GM23338 (cell line): ENCODE measurements around the gene MPO. TPM values are rescaled to one million over a fixed set of nuclear protein-coding genes. Genes with fewer than 3 reads are reported as not detected.

Source experiments
- ATAC-seq: fragments of 200-7000 bp; cut with Tn5 transposase; 3 replicates; pipeline ENCODE4 v1.9.1; 2020
- DNase-seq: peaks from one replicate; pipeline ENCODE4 v3.0.0-alpha.2; 2015; ENCODE audit warnings: low spot score
- H2AFZ ChIP-seq: fragments of 200-600 bp; sonication (generic); 2 replicates; pipeline ENCODE4 v1.8.0; 2016; ENCODE audit warnings: antibody characterized with exemption, mild to moderate bottlenecking, moderate library complexity
- H3F3A ChIP-seq: fragments of 200-600 bp; sonication (generic); replicated peaks from 2 replicates; pipeline ENCODE4 v1.8.0; 2017; ENCODE audit warnings: antibody characterized with exemption, mixed run types, low read depth
- H3K27ac ChIP-seq: fragments of 200-600 bp; sonication (generic); 2 replicates; pipeline ENCODE4 v1.6.1; 2016; ENCODE audit warnings: low read depth
- H3K27me3 ChIP-seq: fragments of 200-600 bp; sonication (generic); 2 replicates; pipeline ENCODE4 v1.8.0; 2016; ENCODE audit warnings: mild to moderate bottlenecking, mixed run types, moderate library complexity; ENCODE audit not compliant: insufficient read depth
- H3K36me3 ChIP-seq: fragments of 200-600 bp; sonication (generic); 2 replicates; pipeline ENCODE4 v1.8.0; 2016; ENCODE audit warnings: mild to moderate bottlenecking; ENCODE audit not compliant: insufficient read depth
- H3K4me1 ChIP-seq: fragments of 200-600 bp; sonication (generic); 2 replicates; pipeline ENCODE4 v1.8.0; 2016; ENCODE audit warnings: mild to moderate bottlenecking, moderate library complexity; ENCODE audit not compliant: insufficient read depth
- H3K4me2 ChIP-seq: fragments of 200-600 bp; sonication (generic); 2 replicates; pipeline ENCODE4 v1.7.1; 2017; ENCODE audit warnings: mixed run types
- H3K4me3 ChIP-seq: fragments of 200-600 bp; sonication (generic); 2 replicates; pipeline ENCODE4 v1.6.1; 2016; ENCODE audit warnings: mixed run types
- H3K79me2 ChIP-seq: fragments of 200-600 bp; sonication (generic); replicated peaks from 2 replicates; pipeline ENCODE4 v1.8.0; 2017; ENCODE audit warnings: mild to moderate bottlenecking; ENCODE audit not compliant: insufficient read depth
- H3K9me2 ChIP-seq: fragments of 200-600 bp; sonication (generic); 2 replicates; pipeline ENCODE4 v1.8.0; 2017; ENCODE audit not compliant: insufficient read depth
- H4K20me1 ChIP-seq: fragments of 200-600 bp; sonication (generic); replicated peaks from 2 replicates; pipeline ENCODE4 v1.8.0; 2017; ENCODE audit warnings: mild to moderate bottlenecking; ENCODE audit not compliant: insufficient read depth
- H3K27ac Mint-ChIP-seq: 2 replicates; pipeline ENCODE4 v1.8.0; 2020; ENCODE audit warnings: inconsistent platforms, mild to moderate bottlenecking, moderate library complexity, mixed read lengths
- H3K27me3 Mint-ChIP-seq: 3 replicates; pipeline ENCODE4 v1.8.0; 2022; ENCODE audit warnings: low read depth, mild to moderate bottlenecking, moderate library complexity, mixed read lengths, inconsistent platforms; ENCODE audit not compliant: insufficient read depth, poor library complexity
- H3K36me3 Mint-ChIP-seq: 3 replicates; pipeline ENCODE4 v1.8.0; 2021; ENCODE audit warnings: low read depth, mild to moderate bottlenecking, inconsistent platforms, moderate library complexity, mixed read lengths
- H3K4me1 Mint-ChIP-seq: 3 replicates; pipeline ENCODE4 v1.8.0; 2020; ENCODE audit warnings: mild to moderate bottlenecking, inconsistent platforms, mixed read lengths
- H3K4me3 Mint-ChIP-seq: 3 replicates; pipeline ENCODE4 v1.8.0; 2021; ENCODE audit warnings: moderate library complexity, mild to moderate bottlenecking, inconsistent platforms, mixed read lengths
- H3K9me3 Mint-ChIP-seq: 3 replicates; pipeline ENCODE4 v1.8.0; 2020; ENCODE audit warnings: moderate library complexity, mild to moderate bottlenecking, inconsistent platforms, mixed read lengths
- CREB1 ChIP-seq: fragments of 250-450 bp; sonication (Bioruptor Pico); IDR thresholded peaks from 2 replicates; pipeline ENCODE4 v1.5.0; 2020; ENCODE audit warnings: low read depth, mild to moderate bottlenecking, moderate library complexity
- CTCF ChIP-seq, 2 experiments: fragments of 200-600 bp in 1 of 2; sonication (generic) in 1 of 2; conservative IDR thresholded peaks; 2 replicates each; pipeline versions ENCODE4 v1.5.1 to v1.6.1; 2016 to 2017; ENCODE audit warnings: antibody characterized with exemption in 2 of 2, low read depth in 2 of 2, mild to moderate bottlenecking in 2 of 2, moderate library complexity in 1 of 2
- POLR2AphosphoS5 ChIP-seq: IDR thresholded peaks from 2 replicates; pipeline ENCODE4 v1.6.1; 2016; ENCODE audit warnings: antibody characterized with exemption, low read depth
- REST ChIP-seq: IDR thresholded peaks from one replicate; pipeline ENCODE4 v1.6.1; 2018; ENCODE audit warnings: antibody characterized with exemption; ENCODE audit not compliant: unreplicated experiment
- ZNF114 ChIP-seq: fragments of 250-450 bp; sonication (Bioruptor Pico); IDR thresholded peaks from 2 replicates; pipeline ENCODE4 v1.5.0; 2020; ENCODE audit warnings: mild to moderate bottlenecking, moderate library complexity
- polyA plus RNA-seq: library from polyadenylated mRNA; unstranded; fragments of >200 nt; fragmentation: Nextera tagmentation; extraction: Ambion mirVana; gene quantifications from 2 replicates; pipeline ENCODE4 v1.2.1, GENCODE V29; 2016
- total RNA-seq: library from RNA; depleted of rRNA; stranded (reverse); fragments of >200 nt; shearing (Covaris generic); gene quantifications from 2 replicates; pipeline ENCODE4 v1.2.3, GENCODE V29; 2014

MPO gene
- total and polyA plus RNA-seq, 2 experiments from 2014 or later = 0.08 TPM; not detected in 1

DNA sequence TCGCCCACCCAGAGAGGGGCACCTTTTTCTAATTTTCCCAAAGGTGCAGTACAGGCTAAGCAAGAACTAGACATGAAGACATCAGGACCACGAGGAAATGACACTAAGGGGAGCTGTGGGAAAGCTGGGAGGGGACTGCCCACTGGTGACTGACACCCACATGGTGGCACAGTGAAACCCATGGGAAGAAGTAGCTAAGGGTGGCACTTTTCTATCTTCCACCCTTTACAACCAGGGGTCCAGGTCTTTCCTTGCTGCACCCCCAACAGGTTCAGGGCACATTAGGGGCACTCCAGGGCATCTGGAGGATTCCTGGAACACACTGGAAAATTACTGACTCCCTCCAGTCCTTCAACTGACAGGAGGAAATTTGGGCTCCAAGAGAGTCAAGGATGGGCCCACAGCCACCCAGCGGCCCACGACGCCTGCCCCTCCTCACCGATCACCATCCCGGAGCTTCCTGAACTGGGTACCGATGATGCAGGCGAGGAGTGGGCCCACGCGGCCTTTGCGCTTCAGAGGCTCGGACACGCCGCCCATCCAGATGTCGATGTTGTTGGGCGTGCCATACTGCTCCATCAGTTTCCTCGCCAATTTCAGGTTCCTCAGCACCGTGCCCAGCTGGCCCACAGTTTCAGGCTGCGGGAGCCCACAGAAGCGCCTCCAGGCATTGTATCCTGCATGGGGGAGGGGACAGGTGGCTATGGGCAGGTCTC lies 9.4 kb downstream of the MPO start:
- no peak overlapping the region for H3K27ac Mint-ChIP-seq
- no peak for DNase-seq
- H3K9me3 Mint-ChIP-seq = no peaks in the 10 kb centered on the region
- peaks cover 10% of the 10 kb centered on the region for H3K27me3 Mint-ChIP-seq
- Histone ChIP-seq H3K4me3 (no peak overlapping the region), H4K20me1 (no peaks in the 10 kb centered on the region), H3K79me2 (no peaks in the 10 kb centered on the region), H3F3A (no peaks in the 10 kb centered on the region), H3K36me3 (no peaks in the 10 kb centered on the region), H3K9me2 (no peaks in the 10 kb centered on the region), H3K4me1 (no peaks in the 10 kb centered on the region), H3K27me3 (no peaks in the 10 kb centered on the region), H3K4me2 (no peak overlapping the region), H3K27ac (no peak overlapping the region), H2AFZ (no peak overlapping the region; the same call in 1 of the 2 replicates)
- TF ChIP-seq POLR2AphosphoS5 = no peak
- TF ChIP-seq REST = no peak
- no peak for TF ChIP-seq ZNF114 (CRISPR knock-in tag)
- TF ChIP-seq CREB1 (CRISPR knock-in tag) = no peak
- no peak for TF ChIP-seq CTCF (conservative IDR thresholded peaks at IDR 0.05; ENCODE audit: low read depth in 2 of 2)
- H3K4me1 Mint-ChIP-seq = no peaks in the 10 kb centered on the region
- no peak overlapping the region for H3K4me3 Mint-ChIP-seq
- H3K36me3 Mint-ChIP-seq = no peaks in the 10 kb centered on the region
- ATAC-seq = no peak

GRCh38 chr17:58270476-58271215 lies 10.1 kb downstream of the MPO start:
- DNase-seq (peak; percentile 64), ATAC-seq (peak; percentile 98)
- H3K27ac ChIP-seq = no peak overlapping the region
- Mint-ChIP-seq H3K36me3 (no peaks in the 10 kb centered on the region), H3K27me3 (peaks cover 11% of the 10 kb centered on the region), H3K4me3 (no peak overlapping the region), H3K4me1 (no peaks in the 10 kb centered on the region), H3K9me3 (no peaks in the 10 kb centered on the region), H3K27ac (no peak overlapping the region)
- no peaks in the 10 kb centered on the region for H3K79me2 ChIP-seq
- no peak overlapping the region for H3K4me2 ChIP-seq
- H3K4me1 ChIP-seq = no peaks in the 10 kb centered on the region
- H3K27me3 ChIP-seq = no peaks in the 10 kb centered on the region
- peak; percentile 52 to 53 for TF ChIP-seq CTCF (conservative IDR thresholded peaks at IDR 0.05; ENCODE audit: low read depth in 2 of 2)
- no peak for TF ChIP-seq CREB1 (CRISPR knock-in tag)
- no peaks in the 10 kb centered on the region for H3F3A ChIP-seq
- no peaks in the 10 kb centered on the region for H3K36me3 ChIP-seq
- no peak overlapping the region for H3K4me3 ChIP-seq
- no peaks in the 10 kb centered on the region for H4K20me1 ChIP-seq
- peak overlapping the region; percentile 13; the same call in 1 of the 2 replicates for H2AFZ ChIP-seq
- no peaks in the 10 kb centered on the region for H3K9me2 ChIP-seq
